NCI-H1092 (cell line): Measurements from ENCODE around the gene WDHD1.
A peak's percentile ranks its signal among the peaks of the same experiment; 100 is the strongest.
"Not testable (repeated sequence)": the region's sequence is repeated elsewhere in the genome, so short reads cannot be mapped to it uniquely, and the experiment has no call there.

Source experiments
- DNase-seq: peaks from one replicate; lab custom pipeline; 2025; lab: John Stamatoyannopoulos, UW

Gene WDHD1

DNA sequence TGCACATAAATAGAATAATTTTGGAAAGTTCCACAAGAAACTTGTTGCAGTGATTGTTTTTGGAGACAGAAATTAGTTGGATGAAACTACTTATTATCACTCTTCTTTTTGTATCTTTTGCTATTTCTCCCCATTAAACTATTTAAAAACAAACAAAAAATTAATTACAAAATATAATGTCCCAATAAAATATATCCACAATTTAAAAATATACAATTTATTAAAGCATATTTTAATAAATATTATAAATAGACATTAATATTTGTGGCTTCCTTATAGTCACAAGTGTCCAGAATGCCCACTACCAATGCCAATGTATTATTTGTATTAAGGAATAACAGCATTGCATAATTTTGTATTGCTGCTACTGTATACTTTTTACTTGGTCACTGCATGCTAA is 71.8 kb downstream of the WDHD1 start:
- DNase-seq: no peak

DNA sequence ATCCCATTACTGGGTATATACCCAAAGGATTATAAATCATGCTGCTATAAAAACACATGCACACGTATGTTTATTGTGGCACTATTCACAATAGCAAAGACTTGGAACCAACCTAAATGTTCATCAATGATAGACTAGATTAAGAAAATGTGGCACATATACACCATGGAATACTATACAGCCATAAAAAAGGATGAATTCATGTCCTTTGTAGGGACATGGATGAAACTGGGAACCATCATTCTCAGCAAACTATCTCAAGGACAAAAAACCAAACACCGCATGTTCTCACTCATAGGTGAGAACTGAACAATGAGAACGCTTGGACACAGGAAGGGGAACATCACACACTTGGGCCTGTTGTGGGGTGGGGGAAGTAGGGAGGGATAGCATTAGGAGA is 73.3 kb downstream of the WDHD1 start:
- DNase-seq: not testable (repeated sequence)

DNA sequence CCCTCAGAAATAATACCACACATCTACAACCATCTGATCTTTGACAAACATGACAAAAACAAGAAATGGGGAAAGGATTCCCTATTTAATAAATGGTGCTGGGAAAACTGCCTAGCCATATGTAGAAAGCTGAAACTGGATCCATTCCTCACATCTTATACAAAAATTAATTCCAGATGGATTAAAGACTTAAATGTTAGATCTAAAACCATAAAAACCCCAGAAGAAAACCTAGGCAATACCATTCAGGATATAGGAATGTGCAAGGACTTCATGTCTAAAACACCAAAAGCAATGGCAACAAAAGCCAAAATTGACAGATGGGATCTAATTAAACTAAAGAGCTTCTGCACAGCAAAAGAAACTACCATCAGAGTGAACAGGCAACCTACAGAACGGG is 74.1 kb downstream of the WDHD1 start:
- DNase-seq: not testable (repeated sequence)

DNA sequence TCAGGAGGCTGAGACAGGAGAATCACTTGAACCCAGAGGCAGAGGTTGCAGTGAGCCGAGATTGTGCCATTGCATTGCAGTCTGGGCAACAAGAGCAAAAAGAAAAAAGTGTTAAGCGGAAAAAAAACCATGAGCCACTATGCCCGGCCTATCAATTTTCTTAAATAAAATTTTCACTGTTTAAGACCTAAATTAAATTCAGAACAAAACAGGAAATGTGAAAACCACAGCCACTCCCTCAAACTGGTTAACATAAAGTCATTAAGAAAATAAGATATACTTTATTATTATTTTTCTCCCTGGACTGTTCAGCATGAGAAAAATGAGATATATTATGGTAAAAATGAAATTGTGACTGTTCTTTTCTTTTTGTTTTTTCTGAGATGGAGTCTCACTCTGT is 79.7 kb downstream of the WDHD1 start:
- DNase-seq: no peak

DNA sequence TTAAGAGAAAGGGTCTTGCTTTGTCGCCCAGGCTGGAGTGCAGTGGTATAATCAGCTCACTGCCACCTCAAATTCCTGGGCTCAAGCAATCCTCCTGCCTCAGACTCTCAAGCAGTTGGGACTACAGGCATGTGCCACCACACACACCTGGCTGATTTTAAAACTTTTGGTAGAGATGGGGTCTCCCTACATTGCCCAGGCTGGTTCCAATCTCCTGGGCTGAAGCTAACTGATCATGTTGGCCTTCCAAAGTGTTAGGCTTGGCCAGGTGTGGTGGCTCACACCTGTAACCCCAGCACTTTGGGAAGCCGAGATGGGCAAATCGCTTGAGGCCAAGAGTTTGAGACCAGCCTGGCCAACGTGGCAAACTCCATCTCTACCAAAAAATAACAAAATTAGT is 80.4 kb downstream of the WDHD1 start:
- no peak for DNase-seq

DNA sequence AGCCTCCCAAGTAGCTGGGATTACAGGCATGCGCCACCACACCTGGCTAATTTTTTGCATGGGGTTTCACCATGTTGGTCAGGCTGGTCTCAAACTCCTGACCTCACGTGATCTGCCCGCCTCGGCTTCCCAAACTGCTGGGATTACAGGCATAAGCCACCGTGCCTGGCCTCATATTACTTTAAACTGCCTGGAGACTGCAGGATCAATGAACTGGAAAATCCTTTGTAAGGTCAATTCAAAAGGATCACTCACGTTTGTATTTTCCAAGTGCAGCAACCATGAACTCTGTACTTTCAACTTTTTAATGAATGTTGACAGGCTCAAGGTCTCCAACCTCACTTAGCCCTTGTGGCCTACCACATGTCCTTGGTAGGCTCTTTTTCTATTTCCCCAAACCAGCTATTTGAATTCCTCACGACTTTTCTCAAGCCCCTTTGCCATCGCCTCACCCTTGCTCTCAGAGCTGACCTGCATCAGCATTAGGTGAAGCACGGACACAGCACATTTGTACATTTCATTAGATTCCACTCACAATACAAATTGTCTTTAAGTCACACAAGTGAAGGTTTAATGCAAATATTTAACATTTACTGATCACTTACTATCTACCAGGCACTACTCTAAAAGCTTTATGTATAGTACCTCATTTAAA is 82.0 kb downstream of the WDHD1 start:
- no peak for DNase-seq

DNA sequence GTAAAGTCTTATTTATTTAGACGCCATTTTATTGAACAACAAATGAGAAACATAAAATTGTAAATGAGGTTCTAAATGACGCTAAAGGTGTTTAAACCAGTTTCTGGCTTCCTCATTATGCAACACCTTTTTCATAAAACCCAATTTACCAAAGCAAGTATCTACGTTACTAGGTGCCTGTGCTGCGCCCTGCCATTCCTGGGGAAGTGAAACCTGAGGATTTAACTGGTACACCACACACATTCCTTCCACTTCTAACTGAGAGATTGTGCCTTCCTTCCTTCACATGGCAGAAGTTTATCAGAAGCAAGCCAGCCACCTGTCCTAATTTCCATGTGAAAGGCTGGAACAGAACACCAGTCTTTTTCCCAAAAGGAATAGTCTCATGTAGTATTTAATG is 84.0 kb downstream of the WDHD1 start:
- DNase-seq: no peak

DNA sequence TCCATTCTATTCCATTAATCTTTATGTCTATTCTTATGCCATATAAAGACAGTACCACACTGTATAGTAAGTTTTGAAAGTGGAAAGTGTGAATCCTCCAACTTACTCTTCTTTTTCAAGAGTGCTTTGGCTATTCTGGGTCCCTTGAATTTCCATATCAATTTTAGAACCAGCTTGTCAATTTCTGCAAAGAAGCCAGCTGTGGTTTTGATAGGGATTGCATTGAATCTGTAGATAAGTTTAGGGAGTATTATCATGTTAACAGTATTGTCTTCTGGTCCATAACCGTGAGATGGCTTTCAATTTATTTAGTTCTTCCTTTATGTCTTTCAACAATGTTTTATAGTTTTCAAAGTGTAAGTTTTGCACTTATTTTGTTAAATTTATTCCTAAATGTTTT is 90.1 kb downstream of the WDHD1 start:
- DNase-seq: no peak

DNA sequence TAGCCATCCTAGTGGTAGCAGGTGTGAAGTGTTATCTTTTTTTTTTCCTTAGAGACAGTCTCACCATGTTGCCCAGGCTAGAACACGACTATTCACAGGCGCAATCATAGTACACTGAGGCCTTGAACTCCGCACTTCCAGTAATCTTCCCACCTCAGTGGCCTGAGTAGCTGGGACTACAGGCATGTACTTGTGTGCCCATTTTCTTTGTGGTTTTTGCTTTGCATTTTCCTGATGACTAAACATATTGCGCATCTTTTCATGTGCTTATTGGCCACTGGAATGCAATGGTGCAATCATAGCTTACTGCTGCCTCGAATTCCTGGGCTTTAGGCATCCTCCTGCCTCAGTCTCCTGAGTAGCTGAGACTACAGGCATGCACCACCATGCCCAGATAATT is 90.9 kb downstream of the WDHD1 start:
- no peak for DNase-seq

DNA sequence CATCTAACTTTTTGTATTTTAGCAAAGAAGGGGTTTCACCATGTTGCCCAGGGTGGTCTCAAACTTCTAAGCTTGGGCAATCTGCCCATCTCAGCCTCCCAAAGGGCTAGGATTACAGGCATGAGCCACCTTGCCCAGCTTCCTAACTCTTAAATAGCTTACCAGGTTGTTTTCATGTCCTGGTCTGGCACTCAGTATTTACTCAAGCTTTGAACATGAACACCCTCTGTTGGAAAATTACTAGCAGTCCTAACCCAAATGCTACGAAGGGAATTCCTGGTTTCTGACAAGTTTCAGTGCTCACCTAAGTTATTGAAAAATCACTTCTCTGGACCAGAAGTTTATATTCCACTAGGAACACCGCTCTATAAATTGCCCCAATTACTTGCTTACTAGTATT is 91.8 kb downstream of the WDHD1 start:
- no peak for DNase-seq

DNA sequence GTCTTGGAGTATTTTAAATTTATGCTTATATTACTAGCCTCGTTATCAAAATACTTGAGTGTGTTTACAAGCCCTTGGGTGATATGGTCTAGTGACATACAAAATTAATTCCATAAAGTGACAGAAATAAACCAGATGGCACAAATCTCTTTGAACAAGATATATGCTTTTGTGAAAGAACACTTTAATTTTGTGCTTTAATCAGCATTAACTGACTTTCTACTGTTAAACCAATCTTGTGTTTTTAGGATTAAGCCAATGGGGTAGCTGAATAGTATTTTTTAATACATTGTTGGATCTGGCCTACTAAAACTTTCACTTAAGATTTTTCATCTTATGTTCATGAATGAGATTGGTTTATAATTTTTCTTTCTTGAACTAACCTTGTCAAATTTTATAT is 93.9 kb downstream of the WDHD1 start:
- DNase-seq: no peak

DNA sequence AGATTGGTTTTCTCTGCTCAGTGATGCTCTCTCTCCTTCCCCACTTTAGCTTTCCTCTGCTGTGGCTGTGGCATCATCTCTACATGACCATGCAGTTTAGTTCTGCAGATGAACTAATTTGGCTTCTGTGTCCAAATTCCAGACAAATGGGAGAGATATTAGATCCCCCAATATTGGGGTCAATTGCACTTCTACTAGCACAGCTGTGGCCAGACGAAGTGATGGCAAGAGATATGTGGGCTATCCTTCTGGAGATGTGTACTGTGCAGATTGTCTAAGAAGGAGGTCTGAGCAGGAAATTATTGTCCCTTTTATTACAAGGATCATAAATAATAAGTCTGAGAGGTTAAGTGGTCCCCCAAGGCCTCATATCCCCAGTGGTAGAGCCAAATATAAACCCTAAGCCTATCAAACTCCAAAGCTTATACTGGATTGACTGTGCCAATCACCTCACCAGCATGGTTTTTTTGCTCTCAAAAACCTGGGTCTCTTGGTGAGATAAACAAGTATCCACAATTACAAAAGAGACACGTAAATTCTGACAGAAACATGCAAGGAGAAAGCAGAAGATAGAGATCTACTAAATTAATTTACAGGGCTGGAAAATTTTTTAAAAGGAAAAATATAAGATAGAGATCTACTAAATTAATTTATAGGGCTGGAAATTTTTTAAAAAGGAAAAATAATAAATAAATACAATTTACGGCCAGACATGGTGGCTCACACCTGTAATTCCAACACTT is 95.1 kb downstream of the WDHD1 start:
- no peak for DNase-seq

DNA sequence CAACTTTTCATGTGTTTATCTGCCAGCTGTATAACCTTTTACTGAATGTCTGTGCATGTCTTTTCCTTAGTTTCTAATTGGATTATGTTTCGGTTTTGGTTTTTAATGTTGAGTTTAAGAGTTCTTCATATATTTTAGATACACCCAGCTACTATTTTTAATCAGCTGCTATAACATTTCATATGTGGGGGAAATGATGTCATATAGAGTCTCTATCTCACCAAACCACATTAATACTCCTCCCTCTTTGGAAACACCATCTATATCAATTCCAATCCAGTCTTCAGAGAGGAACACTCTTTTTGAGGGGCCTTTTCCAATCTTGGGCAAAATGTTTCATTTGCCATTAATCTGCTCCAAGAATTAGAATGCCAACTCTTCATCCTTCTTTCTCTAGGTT is 95.8 kb downstream of the WDHD1 start:
- no peak for DNase-seq

DNA sequence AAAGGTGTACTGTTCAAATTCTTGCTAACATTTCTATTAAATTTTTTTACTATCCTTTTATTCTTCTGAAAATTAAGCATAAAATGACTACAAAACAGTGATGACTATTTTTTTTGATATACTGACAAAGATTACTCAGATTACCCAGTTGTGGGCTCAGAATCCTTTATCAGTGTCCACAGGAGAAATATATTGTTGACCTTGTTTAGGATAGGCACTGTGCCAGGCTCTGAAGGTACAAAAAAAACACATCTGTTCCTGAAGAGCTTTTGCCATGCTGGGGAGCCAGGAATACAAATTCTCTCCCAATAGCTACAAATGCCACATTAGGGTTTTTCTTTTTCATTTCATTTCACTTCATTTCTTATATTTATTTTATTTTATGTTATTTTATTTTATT is 97.3 kb downstream of the WDHD1 start:
- DNase-seq: peak; percentile 85

DNA sequence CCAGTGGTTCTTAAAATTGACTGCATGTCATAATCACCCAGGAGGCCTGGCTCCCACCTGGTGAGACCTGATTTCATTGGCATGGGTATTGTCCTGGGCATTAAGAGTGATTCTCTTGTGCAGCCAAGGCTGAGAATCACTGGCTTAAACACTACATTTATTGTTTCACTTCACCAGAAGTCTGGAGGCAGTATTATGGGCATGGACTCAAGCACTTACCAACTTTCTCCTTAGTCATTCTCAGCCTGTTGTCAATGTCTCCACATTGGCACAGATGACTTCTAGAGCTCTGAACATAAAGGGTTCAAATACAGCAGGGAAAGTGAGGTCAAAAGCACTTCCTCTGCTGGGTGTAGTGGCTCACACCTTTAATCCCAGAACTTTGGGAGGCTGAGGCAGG is 98.7 kb downstream of the WDHD1 start:
- no peak for DNase-seq

DNA sequence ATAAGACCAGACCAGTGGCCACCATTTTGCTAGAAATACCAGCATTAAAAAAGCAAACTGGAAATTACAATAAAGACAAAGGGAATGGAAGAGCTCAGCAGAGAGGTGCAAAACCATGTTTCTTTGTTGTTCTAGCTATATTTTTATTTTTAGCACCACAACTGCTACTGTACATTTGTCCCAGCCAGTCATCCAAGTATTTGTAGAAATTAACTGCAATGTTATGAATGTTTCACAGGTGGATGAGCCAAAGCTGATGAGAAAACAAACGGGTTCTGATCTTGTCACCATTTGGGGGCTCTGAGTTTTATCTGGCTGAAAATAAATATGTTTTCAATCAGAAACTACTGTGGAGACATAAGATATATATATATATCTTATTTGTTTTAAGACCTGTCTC is 99.3 kb downstream of the WDHD1 start:
- DNase-seq: no peak

DNA sequence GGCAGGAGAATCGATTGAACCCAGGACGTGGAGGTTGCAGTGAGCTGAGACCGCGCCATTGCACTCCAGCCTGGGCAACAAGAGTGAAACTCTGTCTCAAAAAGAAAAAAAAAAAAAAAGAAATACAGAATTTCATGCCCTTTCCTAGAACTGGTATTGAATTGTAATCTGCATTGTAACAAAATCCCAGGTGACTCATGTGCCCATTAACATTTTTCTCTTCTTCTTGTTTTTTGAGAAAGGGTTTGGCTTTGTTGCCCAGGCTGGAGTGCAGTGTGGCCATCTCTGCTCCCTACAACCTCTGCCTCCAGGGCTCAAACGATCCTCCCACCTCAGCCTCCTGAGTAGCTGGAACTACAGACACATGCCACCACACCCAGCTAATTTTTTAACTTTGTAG is 100.3 kb downstream of the WDHD1 start:
- not testable (repeated sequence) for DNase-seq

DNA sequence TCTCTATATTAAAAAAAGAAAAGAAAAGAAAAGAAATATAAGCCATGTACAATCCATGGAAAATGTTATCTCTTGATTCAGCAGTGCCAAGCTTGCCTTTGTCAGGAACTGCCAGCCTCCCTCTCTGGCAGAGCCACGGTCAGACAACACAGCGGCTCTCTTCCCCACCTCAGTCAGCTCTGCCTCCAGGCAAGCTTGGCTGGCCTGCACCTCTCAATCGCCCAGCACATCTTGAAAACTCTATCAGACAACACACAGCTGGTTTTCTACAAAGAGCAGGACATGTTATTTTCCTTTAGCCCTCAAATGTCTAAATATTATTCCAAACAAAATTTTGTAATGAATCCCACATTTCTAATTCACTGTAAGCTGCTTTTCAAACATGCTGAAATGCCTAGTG is 104.3 kb downstream of the WDHD1 start:
- peak; percentile 15 for DNase-seq

DNA sequence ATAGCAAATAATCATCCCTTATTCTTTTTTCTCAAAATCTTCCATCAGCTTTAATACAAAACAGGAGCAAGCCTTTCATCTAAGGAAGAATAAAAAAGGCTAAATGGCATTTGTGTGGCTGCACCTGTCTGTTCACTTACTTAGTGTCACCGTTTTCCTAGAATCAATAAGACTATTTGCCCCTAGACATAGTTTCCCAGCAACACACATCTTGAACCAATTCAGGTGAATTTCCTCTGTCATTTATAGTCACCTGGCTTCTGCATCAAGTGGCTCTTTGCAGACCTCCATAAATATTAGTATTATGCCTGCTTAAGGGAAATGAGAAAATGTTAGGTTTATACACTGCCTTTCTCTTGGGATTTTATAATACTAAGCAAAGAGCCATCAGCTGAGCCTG is 106.8 kb downstream of the WDHD1 start:
- DNase-seq: peak; percentile 72

DNA sequence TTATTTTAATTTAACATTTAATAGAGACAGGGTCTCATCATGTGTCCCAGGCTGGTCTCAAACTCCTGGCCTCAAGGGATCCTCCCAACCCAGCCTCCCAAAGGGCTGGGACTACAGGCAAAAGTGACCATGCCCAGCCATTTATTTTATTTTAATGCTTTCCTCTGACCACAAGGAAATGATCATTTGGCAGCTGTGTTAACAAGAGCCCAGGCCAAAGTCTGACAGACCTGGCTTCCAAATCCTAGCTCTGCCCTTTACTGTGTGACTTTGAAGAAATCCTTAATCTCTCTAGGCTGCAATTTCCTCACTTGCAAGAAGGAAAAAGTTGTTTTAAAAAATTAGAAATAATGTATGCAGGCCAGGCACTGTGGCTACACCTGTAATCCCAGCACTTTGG is 107.6 kb downstream of the WDHD1 start:
- no peak for DNase-seq

DNA sequence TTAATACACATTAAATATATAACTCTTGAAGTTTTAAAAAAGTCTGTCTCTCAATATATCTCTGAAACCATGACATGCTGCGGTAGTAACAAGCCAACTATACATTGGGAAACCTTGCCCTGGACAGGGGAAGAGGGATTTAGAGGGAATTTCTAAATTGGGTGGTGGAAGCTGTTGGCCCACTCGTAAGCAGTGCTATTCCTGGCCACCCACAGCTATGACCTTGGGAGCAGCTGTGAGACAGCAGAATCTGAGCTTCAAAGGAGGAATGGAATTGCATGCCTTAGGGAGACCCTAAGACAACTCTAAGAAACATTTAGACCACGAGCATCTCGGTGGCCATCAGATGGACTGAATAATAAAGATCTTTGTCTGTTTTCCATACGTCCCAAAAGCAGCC is 108.5 kb downstream of the WDHD1 start:
- DNase-seq: no peak

DNA sequence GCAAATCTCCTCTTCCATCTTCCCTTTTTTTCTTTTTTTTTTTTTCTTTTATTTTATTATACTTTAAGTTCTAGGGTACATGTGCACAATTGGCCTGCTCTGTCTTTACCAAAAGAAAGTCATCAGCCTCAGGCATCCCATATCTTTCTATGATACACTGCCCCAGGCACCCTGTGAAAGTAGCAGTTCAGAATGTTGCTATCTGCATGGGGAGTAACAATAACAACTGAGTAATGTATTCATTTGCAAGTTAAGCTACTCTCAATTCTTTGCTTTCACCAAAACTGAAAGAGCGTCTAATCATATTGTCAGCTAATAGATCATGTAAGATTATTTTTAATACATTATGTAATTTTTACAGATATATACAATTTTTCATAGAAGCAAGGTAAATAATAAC is 110.8 kb downstream of the WDHD1 start:
- DNase-seq: no peak

DNA sequence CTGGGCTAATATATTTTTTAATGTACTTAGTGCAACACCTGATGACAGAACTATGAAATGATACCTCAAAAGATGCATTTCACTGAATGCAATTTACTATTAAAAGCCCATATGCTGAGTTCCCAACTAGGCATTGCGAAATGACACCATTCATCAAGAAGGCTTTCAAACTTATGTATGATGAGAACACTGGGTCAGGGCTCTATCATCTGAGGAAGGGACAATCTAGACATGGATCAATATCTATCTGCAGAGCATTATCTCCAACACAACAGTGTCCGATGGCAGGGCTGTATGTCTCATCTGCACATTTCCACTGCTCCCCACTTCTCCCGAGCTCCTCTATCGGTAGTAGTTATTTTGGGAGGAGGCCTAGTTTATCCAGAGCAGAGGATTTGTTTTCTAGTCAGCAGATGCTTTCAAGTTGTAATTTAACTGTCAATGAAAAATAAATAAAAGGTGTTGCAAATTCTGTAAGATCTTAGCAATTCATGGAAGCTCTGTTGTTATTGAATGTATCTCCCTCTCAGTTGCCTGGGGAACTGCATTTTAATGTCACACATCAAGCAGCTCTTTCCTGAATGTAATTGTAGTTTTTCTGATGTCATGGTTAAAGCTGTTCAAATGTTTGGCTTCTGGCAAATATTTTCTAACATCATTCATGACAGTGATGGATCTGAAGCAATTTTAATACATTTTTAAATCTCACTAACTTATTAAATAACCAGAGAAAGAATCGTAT is 116.9 kb downstream of the WDHD1 start:
- no peak for DNase-seq
